ENCODE results near the gene CFAP92. TPM values are rescaled to one million over a fixed set of nuclear protein-coding genes. Genes with fewer than 3 reads are reported as not detected.
A peak's percentile ranks its signal among the peaks of the same experiment; 100 is the strongest.

Gene CFAP92
- total RNA-seq, 4 donors from 2014 or later: 1.5 to 2.4 (median 1.7) TPM; not detected in 1

- TF ChIP-seq POLR2A (IDR thresholded peaks at IDR 0.05) (no peak), CTCF (IDR thresholded peaks at IDR 0.05) (no peak)
- no peak for DNase-seq
These were observed 24.9 kb upstream of the CFAP92 start for GRCh38 chr3:129018751-129019150.

GRCh38 chr3:129018271-129018670 lies 24.4 kb upstream of the CFAP92 start:
- no peak for TF ChIP-seq CTCF (IDR thresholded peaks at IDR 0.05)
- TF ChIP-seq POLR2A (IDR thresholded peaks at IDR 0.05): no peak
- no peaks in the 10 kb centered on the region for H3K27me3 ChIP-seq
- no peak for DNase-seq
- H3K36me3 ChIP-seq: no peaks in the 10 kb centered on the region
- H3K9me3 ChIP-seq: no peaks in the 10 kb centered on the region
- no peak overlapping the region for H3K4me3 ChIP-seq
- H3K4me1 ChIP-seq: peaks cover 0 to 20% (median 16%) of the 10 kb centered on the region in 4 donors
- H3K27ac ChIP-seq: peak overlapping the region in 2 of 4 donors; percentile 3 to 43

More at GRCh38 chr3:129018751-129019150, 24.9 kb upstream of the CFAP92 start:
- Histone ChIP-seq H3K27me3 (no peaks in the 10 kb centered on the region), H3K4me1 (peaks cover 0 to 20% (median 16%) of the 10 kb centered on the region in 4 donors), H3K27ac (peak overlapping the region in 2 of 4 donors; percentile 3 to 43), H3K4me3 (no peak overlapping the region), H3K9me3 (no peaks in the 10 kb centered on the region), H3K36me3 (no peaks in the 10 kb centered on the region)

GRCh38 chr3:129017484-129017899 lies 23.6 kb upstream of the CFAP92 start:
- no peaks in the 10 kb centered on the region for H3K9me3 ChIP-seq
- H3K36me3 ChIP-seq: no peaks in the 10 kb centered on the region
- no peak for DNase-seq
- TF ChIP-seq POLR2A (IDR thresholded peaks at IDR 0.05) (no peak), CTCF (IDR thresholded peaks at IDR 0.05) (no peak)
- H3K4me3 ChIP-seq: no peak overlapping the region
- peak overlapping the region; percentile 51 to 72 (median 70) for H3K27ac ChIP-seq
- H3K27me3 ChIP-seq: no peaks in the 10 kb centered on the region
- H3K4me1 ChIP-seq: peaks cover 0 to 20% (median 16%) of the 10 kb centered on the region in 4 donors

GRCh38 chr3:129016720-129017483 lies 23.0 kb upstream of the CFAP92 start:
- Histone ChIP-seq H3K27me3 (no peaks in the 10 kb centered on the region), H3K36me3 (no peaks in the 10 kb centered on the region), H3K27ac (peak overlapping the region; percentile 51 to 72 (median 70)), H3K4me1 (peaks cover 0 to 20% (median 16%) of the 10 kb centered on the region in 4 donors), H3K4me3 (peak overlapping the region in 1 of 4 donors; percentile 9), H3K9me3 (no peaks in the 10 kb centered on the region)
- TF ChIP-seq CTCF (IDR thresholded peaks at IDR 0.05) (no peak), POLR2A (IDR thresholded peaks at IDR 0.05) (no peak)
- peak in 2 of 3 donors; percentile 72 to 85 for DNase-seq

- H3K9me3 ChIP-seq: no peaks in the 10 kb centered on the region
- peak overlapping the region; percentile 51 to 72 (median 70) for H3K27ac ChIP-seq
- H3K27me3 ChIP-seq: no peaks in the 10 kb centered on the region
- H3K36me3 ChIP-seq: no peaks in the 10 kb centered on the region
- peak overlapping the region in 1 of 4 donors; percentile 9 for H3K4me3 ChIP-seq
- peaks cover 0 to 20% (median 16%) of the 10 kb centered on the region in 4 donors for H3K4me1 ChIP-seq
- peak; percentile 75 to 89 (median 80) for DNase-seq
- TF ChIP-seq POLR2A (IDR thresholded peaks at IDR 0.05) (no peak), CTCF (IDR thresholded peaks at IDR 0.05) (peak in 3 of 6 experiments; percentile 16 to 47 (median 29))
These were observed 22.5 kb upstream of the CFAP92 start for GRCh38 chr3:129016356-129016719.

All from Peyer's patch (tissue), 4 donors.